Subcutaneous adipose tissue (tissue), 4 donors: ENCODE data around the gene METTL21A. TPM values are rescaled to one million over a fixed set of nuclear protein-coding genes. Genes with fewer than 3 reads are reported as not detected.

Source experiments
- total RNA-seq, 4 donors: library from RNA; depleted of rRNA; stranded (reverse); fragments of >200 nt; gene quantifications; one replicate each; pipeline ENCODE4 v1.1.0, GENCODE V29; 2016
- TF ChIP-seq, protein P1 (sequence below): fragments of 450-650 bp; IDR thresholded peaks from one replicate; pipeline ENCODE4 v1.5.1; 2016; ENCODE audit warnings: low read depth, mild to moderate bottlenecking, control low read depth, antibody characterized with exemption, moderate library complexity

The METTL21A gene
- total RNA-seq, 4 donors from 2014 or later: 11.0 to 25.1 (median 16.7) TPM

GRCh38 chr2:207601774-207602173, 23.4 kb downstream of the METTL21A start:
- TF ChIP-seq, protein P1, sequence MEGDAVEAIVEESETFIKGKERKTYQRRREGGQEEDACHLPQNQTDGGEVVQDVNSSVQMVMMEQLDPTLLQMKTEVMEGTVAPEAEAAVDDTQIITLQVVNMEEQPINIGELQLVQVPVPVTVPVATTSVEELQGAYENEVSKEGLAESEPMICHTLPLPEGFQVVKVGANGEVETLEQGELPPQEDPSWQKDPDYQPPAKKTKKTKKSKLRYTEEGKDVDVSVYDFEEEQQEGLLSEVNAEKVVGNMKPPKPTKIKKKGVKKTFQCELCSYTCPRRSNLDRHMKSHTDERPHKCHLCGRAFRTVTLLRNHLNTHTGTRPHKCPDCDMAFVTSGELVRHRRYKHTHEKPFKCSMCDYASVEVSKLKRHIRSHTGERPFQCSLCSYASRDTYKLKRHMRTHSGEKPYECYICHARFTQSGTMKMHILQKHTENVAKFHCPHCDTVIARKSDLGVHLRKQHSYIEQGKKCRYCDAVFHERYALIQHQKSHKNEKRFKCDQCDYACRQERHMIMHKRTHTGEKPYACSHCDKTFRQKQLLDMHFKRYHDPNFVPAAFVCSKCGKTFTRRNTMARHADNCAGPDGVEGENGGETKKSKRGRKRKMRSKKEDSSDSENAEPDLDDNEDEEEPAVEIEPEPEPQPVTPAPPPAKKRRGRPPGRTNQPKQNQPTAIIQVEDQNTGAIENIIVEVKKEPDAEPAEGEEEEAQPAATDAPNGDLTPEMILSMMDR: no peak

DNA sequence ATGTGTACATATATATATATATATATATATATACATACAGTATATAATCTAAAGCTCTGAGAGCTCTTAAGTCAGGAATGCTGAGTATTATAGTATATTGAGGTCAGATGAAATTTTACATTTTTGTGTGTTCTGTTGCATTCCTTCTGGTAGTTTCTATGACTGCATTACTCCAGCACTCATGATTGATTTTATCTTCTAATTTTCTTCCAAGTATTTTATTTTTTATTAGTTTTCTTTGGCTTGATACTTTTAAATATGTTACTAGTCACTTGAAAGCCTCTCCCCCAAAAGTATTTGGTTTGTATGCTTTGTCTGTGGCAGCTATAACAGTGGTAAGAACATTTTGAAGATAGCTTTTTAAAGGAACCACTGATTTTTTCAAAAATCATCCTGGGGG, 25.0 kb downstream of the METTL21A start:
- TF ChIP-seq, protein P1: no peak

DNA sequence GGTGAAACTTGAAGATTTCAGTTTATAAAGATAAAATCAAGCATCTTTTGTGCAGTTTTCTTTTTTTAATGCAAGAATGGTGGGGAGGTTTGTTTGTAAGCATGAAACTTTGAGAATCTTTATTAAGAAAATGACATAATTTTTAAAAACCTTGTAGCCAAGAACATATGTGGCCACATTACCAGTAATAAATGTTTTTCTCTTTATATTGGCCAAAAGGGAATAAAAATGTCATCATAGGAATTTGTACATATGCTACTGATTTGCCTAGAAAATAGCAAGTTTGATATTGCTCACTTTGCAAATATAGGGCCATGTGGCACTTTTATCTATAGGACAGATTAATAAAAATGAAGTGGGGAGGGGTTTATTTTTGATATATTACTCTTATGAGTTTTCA, 25.6 kb downstream of the METTL21A start:
- TF ChIP-seq, protein P1: no peak

- TF ChIP-seq, protein P1: no peak
Measured at GRCh38 chr2:207594731-207595130, 30.5 kb downstream of the METTL21A start.

DNA sequence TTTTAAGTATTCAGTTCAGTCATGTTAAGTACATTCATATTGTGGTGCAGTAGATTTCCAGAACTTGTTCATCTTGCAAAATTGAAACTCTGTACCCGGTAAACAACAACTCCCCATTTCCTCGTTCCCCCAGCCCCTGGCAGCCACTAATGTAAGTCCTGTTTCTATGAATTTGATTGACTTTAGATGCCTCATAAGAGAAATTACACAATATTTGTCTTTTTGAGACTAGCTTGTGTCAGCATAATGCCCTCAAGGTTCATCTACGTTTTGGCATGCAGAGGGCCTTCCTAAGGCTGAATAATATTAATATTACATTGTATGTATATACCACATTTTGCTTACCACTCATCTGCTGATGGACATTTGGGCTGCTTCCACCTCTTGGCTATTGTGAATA, 30.9 kb downstream of the METTL21A start:
- TF ChIP-seq, protein P1: no peak

- TF ChIP-seq, protein P1: no peak
Measured at GRCh38 chr2:207593277-207593676, 31.9 kb downstream of the METTL21A start.

DNA sequence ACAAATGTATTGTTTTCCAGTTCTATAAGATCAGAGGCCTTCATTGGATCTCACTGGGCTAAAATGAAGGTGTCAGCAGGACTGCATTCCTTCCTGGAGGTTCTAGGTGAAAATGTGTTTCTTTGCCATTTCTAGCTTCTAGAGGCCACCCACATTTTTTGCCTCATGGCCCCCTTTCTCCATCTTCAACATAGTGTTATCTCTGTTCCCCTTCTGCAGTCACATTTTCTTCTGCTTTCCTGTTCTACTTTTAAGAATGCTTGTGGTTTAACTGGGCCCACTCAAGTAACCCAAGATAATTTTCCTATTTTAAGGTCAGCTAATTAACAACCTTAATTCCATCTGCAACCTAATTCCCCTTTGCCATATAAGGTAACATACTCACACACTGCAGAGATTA, 36.1 kb downstream of the METTL21A start:
- TF ChIP-seq, protein P1: no peak
